ENCODE data around the gene TXNRD3. TPM values are rescaled to one million over a fixed set of nuclear protein-coding genes. Genes with fewer than 3 reads are reported as not detected.

TXNRD3 gene
- total and polyA plus RNA-seq, 2 donors from 2014 or later = 10.8 to 12.1 TPM

GRCh38 chr3:126649556-126650092 lies 5.3 kb downstream of the TXNRD3 start:
- intact Hi-C loops (cut with DNase I) = no loop called here
- H3K36me3 ChIP-seq (ENCODE audit: control insufficient read depth in 2 of 3, insufficient read depth in 3 of 3, low read length in 3 of 3) = peaks cover 0 to 5% (median 3%) of the 10 kb centered on the region in 3 donors
- no peak for TF ChIP-seq CTCF (IDR thresholded peaks at IDR 0.05; ENCODE audit: borderline replicate concordance, extremely low read depth, insufficient read depth)

GRCh38 chr3:126646674-126647073 lies 8.2 kb downstream of the TXNRD3 start:
- DNase-seq = no peak
- Histone ChIP-seq H3K9me3 (ENCODE audit: control insufficient read depth in 2 of 3, insufficient read depth in 1 of 3, low read length in 3 of 3) (no peaks in the 10 kb centered on the region), H3K4me1 (ENCODE audit: control insufficient read depth in 2 of 3, insufficient read depth in 2 of 3, low read depth in 1 of 3, low read length in 3 of 3) (no peaks in the 10 kb centered on the region), H3K27me3 (ENCODE audit: control insufficient read depth, insufficient read depth, low read length) (no peaks in the 10 kb centered on the region), H3K4me3 (ENCODE audit: low read length in 3 of 3) (no peak overlapping the region), H3K36me3 (ENCODE audit: control insufficient read depth in 2 of 3, insufficient read depth in 3 of 3, low read length in 3 of 3) (peaks cover 2 to 19% (median 12%) of the 10 kb centered on the region in 3 donors), H3K27ac (ENCODE audit: low read depth in 2 of 2, low read length in 2 of 2) (no peak overlapping the region), H3K9ac (ENCODE audit: low read length in 3 of 3) (no peak overlapping the region)
- FAIRE-seq = no peak
- no peak for TF ChIP-seq CTCF (IDR thresholded peaks at IDR 0.05; ENCODE audit: borderline replicate concordance, extremely low read depth, insufficient read depth)
- intact Hi-C loops (cut with DNase I) = no loop called here

More at GRCh38 chr3:126649556-126650092, 5.3 kb downstream of the TXNRD3 start:
- DNase-seq (no peak), FAIRE-seq (no peak)
- Histone ChIP-seq H3K9ac (ENCODE audit: low read length in 3 of 3) (no peak overlapping the region), H3K4me1 (ENCODE audit: control insufficient read depth in 2 of 3, insufficient read depth in 2 of 3, low read depth in 1 of 3, low read length in 3 of 3) (peaks cover 0 to 3% (median 0%) of the 10 kb centered on the region in 3 donors), H3K9me3 (ENCODE audit: control insufficient read depth in 2 of 3, insufficient read depth in 1 of 3, low read length in 3 of 3) (no peaks in the 10 kb centered on the region), H3K27ac (ENCODE audit: low read depth in 2 of 2, low read length in 2 of 2) (no peak overlapping the region), H3K4me3 (ENCODE audit: low read length in 3 of 3) (no peak overlapping the region), H3K27me3 (ENCODE audit: control insufficient read depth, insufficient read depth, low read length) (no peaks in the 10 kb centered on the region)

- H3K9ac ChIP-seq (ENCODE audit: low read length in 3 of 3) = no peak overlapping the region
- H3K9me3 ChIP-seq (ENCODE audit: control insufficient read depth in 2 of 3, insufficient read depth in 1 of 3, low read length in 3 of 3) = no peaks in the 10 kb centered on the region
- H3K27ac ChIP-seq (ENCODE audit: low read depth in 2 of 2, low read length in 2 of 2) = no peak overlapping the region
- no peaks in the 10 kb centered on the region for H3K4me1 ChIP-seq (ENCODE audit: control insufficient read depth in 2 of 3, insufficient read depth in 2 of 3, low read depth in 1 of 3, low read length in 3 of 3)
- no peak overlapping the region for H3K4me3 ChIP-seq (ENCODE audit: low read length in 3 of 3)
- no peak for FAIRE-seq
- no peaks in the 10 kb centered on the region for H3K27me3 ChIP-seq (ENCODE audit: control insufficient read depth, insufficient read depth, low read length)
- no peak for DNase-seq
- no peak for TF ChIP-seq CTCF (IDR thresholded peaks at IDR 0.05; ENCODE audit: borderline replicate concordance, extremely low read depth, insufficient read depth)
- intact Hi-C loops (cut with DNase I) = no loop called here
- peaks cover 2 to 22% (median 12%) of the 10 kb centered on the region in 3 donors for H3K36me3 ChIP-seq (ENCODE audit: control insufficient read depth in 2 of 3, insufficient read depth in 3 of 3, low read length in 3 of 3)
These were observed 10.3 kb downstream of the TXNRD3 start for GRCh38 chr3:126644615-126645014.

GRCh38 chr3:126638790-126639189 lies 16.1 kb downstream of the TXNRD3 start:
- peaks cover 1 to 15% (median 13%) of the 10 kb centered on the region in 3 donors for H3K36me3 ChIP-seq (ENCODE audit: control insufficient read depth in 2 of 3, insufficient read depth in 3 of 3, low read length in 3 of 3)
- H3K9me3 ChIP-seq (ENCODE audit: control insufficient read depth in 2 of 3, insufficient read depth in 1 of 3, low read length in 3 of 3) = no peaks in the 10 kb centered on the region
- DNase-seq (no peak), FAIRE-seq (no peak)
- H3K4me1 ChIP-seq (ENCODE audit: control insufficient read depth in 2 of 3, insufficient read depth in 2 of 3, low read depth in 1 of 3, low read length in 3 of 3) = no peaks in the 10 kb centered on the region
- H3K9ac ChIP-seq (ENCODE audit: low read length in 3 of 3) = no peak overlapping the region
- TF ChIP-seq CTCF (IDR thresholded peaks at IDR 0.05; ENCODE audit: borderline replicate concordance, extremely low read depth, insufficient read depth) = no peak
- H3K27me3 ChIP-seq (ENCODE audit: control insufficient read depth, insufficient read depth, low read length) = no peaks in the 10 kb centered on the region
- no peak overlapping the region for H3K27ac ChIP-seq (ENCODE audit: low read depth in 2 of 2, low read length in 2 of 2)
- intact Hi-C loops (cut with DNase I) = no loop called here
- H3K4me3 ChIP-seq (ENCODE audit: low read length in 3 of 3) = no peak overlapping the region
